Measurements from ENCODE around the gene PPP1CB.

- TF ChIP-seq CTCF (IDR thresholded peaks at IDR 0.05) (no peak), EZH2phosphoT487 (IDR thresholded peaks at IDR 0.05; ENCODE audit: borderline replicate concordance, low read depth) (no peak)
Measured at GRCh38 chr2:28737655-28738054, 14.0 kb upstream of the PPP1CB start.

All from SK-N-SH (cell line).